ENCODE results near the gene STIL.
A peak's percentile ranks its signal among the peaks of the same experiment; 100 is the strongest.

Gene STIL

DNA sequence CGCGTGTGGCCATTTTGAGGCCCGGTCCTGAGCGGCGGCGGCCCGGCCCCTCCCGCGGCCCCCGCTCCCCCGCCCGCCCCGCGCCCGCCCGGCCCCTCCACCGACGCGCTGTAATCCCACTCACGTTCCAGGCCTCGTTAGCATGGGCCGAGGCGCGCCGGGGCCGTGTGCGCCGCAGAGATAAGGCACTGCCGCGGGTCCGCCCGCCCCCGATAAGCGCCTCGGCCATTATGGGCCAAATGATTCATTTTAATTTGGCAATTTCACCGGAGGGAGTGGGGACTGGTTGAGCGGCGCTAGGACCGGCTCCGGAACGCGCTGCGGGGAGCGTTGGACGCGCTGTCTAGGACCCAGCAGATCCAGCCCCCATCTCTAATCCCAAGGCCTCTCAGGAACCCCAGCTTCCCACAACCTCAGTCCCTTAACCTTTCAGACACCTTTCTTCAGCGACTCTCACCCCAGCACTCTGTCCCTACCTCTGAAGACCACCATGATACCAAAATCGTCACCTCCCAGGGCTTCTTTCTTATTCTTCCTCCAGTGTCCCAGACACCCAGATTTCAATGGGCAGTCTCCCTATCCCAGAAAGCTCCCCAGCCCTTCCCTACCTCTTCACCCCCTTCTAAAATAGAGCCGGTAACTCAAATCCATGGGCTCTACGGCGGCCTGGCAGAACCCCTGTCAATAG is 81.6 kb downstream of the STIL start, which contains the start of gene TAL1:
TSS of gene TAL1 (minus strand) at position 39 of the 688 bp plus-strand sequence. CDS start 6,337 bp downstream, outside the sequence.
- H3K9ac ChIP-seq (ENCODE audit: low read depth, low read length): no peak within 1 kb of the TSS
- H3K4me2 ChIP-seq (ENCODE audit: low read length): peak within 1 kb of the TSS; percentile 60
- no peaks in the 10 kb centered on the region for H3K9me3 ChIP-seq (replicated peaks; ENCODE audit: low read length)
- peaks cover 6% of the 10 kb centered on the region for H3K4me1 ChIP-seq (ENCODE audit: control insufficient read depth, insufficient read depth, low read length)
- peaks cover 80% of the 10 kb centered on the region for H3K27me3 ChIP-seq (ENCODE audit: control insufficient read depth, insufficient read depth, low read length)
- peak within 1 kb of the TSS; percentile 14 for H3K4me3 ChIP-seq (ENCODE audit: low read length)
- H3K36me3 ChIP-seq (ENCODE audit: insufficient read depth, low read length): no peaks in the 10 kb centered on the region

DNA sequence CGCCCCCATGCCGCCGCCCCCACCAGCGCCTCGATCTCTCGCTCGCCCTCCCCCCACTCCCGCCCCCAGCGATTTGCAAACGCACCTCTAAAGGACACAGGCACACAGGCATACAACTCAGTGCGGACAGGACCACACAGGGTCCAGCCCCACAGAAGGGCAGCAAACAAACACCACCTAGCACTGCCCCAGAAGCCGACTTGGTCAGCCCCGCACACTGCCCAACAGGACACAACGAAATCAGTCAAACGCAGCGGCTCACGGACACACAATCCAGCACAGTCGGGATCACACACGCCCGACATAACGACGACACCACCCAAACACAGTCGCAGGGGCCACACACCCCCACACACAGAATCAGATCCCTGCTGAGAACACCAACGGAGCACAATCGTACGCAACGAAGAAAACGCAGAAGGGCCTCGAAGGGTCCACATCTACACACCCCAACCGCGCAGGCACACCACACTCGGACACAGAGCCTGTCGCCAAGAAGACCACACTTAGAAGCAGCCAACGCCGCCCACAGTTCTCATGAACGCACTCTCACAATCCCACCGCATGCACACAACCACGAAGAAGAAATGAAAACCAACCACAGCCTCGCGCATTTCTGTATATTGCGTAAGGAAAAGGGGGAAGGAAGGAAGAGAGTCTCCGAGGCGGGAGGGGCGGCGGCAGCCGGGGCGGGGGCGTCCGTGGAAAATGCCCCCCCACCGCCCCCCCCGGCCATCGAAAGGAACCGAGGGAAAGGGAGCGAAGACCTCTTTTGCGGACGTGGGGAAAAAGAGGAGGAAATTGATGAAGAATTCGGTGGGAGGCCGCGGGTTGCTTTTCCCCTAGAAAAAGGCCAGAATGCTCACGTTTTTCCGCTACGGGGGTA is 82.4 kb downstream of the STIL start:
- Histone ChIP-seq H3K9me3 (replicated peaks; ENCODE audit: low read length) (no peaks in the 10 kb centered on the region), H3K4me3 (ENCODE audit: low read length) (peak overlapping the region; percentile 14), H3K36me3 (ENCODE audit: insufficient read depth, low read length) (no peaks in the 10 kb centered on the region), H3K9ac (ENCODE audit: low read depth, low read length) (no peak overlapping the region), H3K4me2 (ENCODE audit: low read length) (peak overlapping the region; percentile 60), H3K27me3 (ENCODE audit: control insufficient read depth, insufficient read depth, low read length) (peaks cover 88% of the 10 kb centered on the region), H3K4me1 (ENCODE audit: control insufficient read depth, insufficient read depth, low read length) (peaks cover 6% of the 10 kb centered on the region)

DNA sequence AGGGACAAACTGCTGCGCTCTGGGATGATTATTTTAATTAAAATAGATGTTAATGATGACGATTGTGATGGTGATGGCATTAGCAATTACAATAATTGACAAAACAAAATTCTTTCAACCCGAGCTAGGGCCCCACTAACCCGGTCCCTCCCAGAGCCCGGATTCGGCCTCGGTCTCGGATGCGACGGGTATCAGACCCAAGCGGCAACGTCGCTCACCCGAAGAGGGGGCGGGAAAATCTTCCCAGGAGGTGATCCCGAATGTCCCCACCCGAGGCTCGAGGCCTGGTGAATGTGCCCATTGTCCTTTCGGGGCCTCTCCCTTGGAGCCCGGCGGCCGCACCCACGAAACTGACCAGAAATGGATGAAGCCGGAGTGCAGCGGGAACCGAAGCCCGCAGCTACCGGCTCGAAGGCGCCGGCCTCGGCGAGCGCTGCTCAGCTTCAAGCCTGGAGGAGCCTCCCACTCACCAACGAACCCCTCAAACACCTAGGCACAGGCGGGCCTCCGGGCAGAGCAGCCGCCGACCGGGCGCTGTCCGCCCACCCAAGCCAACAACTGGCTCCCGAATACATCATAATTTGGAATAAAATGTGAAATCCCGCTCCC is 83.2 kb downstream of the STIL start:
- Histone ChIP-seq H3K4me2 (ENCODE audit: low read length) (no peak overlapping the region), H3K36me3 (ENCODE audit: insufficient read depth, low read length) (no peaks in the 10 kb centered on the region), H3K9ac (ENCODE audit: low read depth, low read length) (no peak overlapping the region), H3K27me3 (ENCODE audit: control insufficient read depth, insufficient read depth, low read length) (peaks cover 92% of the 10 kb centered on the region), H3K4me1 (ENCODE audit: control insufficient read depth, insufficient read depth, low read length) (peaks cover 6% of the 10 kb centered on the region), H3K9me3 (replicated peaks; ENCODE audit: low read length) (no peaks in the 10 kb centered on the region), H3K4me3 (ENCODE audit: low read length) (no peak overlapping the region)

DNA sequence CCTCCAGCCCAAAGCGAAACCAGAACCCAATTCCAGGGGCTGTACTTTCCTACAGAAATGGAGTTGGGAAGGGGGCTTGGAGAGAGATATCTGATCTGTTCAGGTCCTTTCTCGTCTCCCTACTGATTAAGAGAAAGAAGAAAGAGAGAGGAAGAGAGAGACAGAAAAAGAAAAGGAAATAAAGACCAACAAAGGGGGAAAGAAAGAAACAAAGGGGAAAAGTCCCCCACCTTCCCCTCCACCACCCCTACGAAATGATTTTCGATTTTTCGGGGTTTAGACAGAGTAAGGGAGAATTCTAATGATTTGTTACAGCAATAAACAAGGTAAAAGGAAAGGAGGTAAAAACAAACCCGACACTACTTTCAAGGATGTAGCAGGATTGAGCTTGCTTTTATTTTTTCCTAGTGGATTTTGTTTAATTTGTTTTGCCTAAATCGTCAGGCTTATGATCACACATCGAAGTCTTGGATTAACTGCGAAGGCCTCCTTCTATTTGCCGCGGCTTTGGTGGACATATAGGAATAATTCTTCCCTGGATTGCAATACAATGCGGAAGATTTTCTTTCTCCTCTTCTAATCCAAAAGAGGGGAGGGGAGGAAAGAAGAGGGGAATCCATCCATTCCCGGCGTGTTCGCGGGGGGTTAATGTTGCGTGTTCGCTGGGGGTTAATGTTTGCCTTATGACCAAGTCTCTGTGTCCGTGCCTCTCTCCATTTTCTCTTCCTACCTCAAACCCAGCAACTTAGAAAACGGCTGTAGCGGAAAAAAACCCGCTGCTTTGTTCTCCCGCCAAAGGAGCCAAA is 83.9 kb downstream of the STIL start:
- no peaks in the 10 kb centered on the region for H3K9me3 ChIP-seq (replicated peaks; ENCODE audit: low read length)
- H3K27me3 ChIP-seq (ENCODE audit: control insufficient read depth, insufficient read depth, low read length): peaks cover 92% of the 10 kb centered on the region
- no peaks in the 10 kb centered on the region for H3K36me3 ChIP-seq (ENCODE audit: insufficient read depth, low read length)

DNA sequence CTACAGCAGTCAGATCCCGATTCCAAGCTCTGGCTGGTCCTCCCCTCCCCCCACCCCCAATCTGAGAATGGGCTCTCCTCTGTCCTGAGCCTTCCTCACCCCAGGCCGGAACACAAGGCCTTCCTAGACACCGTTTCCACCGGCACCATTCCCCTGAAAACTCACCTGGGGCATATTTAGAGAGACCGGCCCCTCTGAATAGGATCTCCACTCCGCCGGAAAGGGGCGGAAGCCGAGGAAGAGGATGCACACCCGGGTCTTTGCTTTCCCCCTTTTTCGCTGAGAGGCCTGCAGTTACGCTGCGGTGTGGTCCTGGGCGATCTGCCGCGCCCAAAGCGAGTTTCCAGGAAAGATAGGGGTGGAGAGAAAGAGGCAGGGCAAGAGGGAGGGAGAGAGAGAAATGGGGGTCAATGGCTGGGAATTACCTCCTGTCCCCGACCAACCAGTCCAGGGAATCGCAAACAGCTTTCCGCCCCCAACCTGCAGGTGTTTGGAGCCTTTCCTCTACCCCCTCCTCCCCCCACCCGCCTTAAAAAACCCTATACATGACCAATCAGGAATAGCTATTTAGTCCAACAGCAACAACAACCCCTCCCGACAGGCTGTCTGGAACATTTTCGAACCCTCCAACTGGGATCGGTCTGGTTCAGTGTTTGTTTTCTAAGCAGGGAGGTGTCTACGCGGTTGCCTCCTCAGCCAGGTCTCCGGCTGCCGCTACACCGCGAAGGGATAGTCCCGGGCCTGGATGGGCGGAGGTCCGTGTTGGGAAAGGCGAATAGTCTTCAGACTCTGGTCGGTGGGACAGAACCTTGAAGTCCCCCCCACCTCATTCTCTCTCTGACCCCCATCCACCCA is 84.7 kb downstream of the STIL start:
- Histone ChIP-seq H3K4me1 (ENCODE audit: control insufficient read depth, insufficient read depth, low read length) (peaks cover 6% of the 10 kb centered on the region), H3K9ac (ENCODE audit: low read depth, low read length) (no peak overlapping the region), H3K4me3 (ENCODE audit: low read length) (no peak overlapping the region), H3K4me2 (ENCODE audit: low read length) (no peak overlapping the region), H3K9me3 (replicated peaks; ENCODE audit: low read length) (no peaks in the 10 kb centered on the region), H3K36me3 (ENCODE audit: insufficient read depth, low read length) (no peaks in the 10 kb centered on the region), H3K27me3 (ENCODE audit: control insufficient read depth, insufficient read depth, low read length) (peaks cover 95% of the 10 kb centered on the region)

More for the DNA sequence above, 83.9 kb downstream of the STIL start:
- no peak overlapping the region for H3K9ac ChIP-seq (ENCODE audit: low read depth, low read length)
- peaks cover 6% of the 10 kb centered on the region for H3K4me1 ChIP-seq (ENCODE audit: control insufficient read depth, insufficient read depth, low read length)
- H3K4me2 ChIP-seq (ENCODE audit: low read length): no peak overlapping the region
- H3K4me3 ChIP-seq (ENCODE audit: low read length): no peak overlapping the region

DNA sequence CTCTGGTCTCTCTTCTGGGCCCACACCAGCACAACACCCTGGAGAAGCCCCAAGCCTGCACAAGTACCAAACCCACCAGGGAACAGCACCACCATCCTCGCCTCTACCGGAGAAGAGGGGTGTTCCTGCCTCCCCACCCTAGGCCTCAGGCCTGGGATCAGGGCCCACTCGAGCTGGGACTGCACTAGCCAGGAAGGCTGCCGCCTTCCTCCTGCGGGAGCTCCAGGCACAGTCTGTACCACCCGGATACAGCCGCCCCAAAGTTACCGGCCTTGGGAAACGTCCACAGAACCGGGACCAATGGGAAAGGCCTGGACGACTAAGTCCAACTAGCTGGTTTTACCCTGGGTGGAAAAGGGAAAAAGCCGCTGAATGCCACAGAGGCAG is 85.3 kb downstream of the STIL start:
- Histone ChIP-seq H3K4me3 (ENCODE audit: low read length) (no peak overlapping the region), H3K4me2 (ENCODE audit: low read length) (no peak overlapping the region), H3K9ac (ENCODE audit: low read depth, low read length) (no peak overlapping the region), H3K9me3 (replicated peaks; ENCODE audit: low read length) (no peaks in the 10 kb centered on the region), H3K36me3 (ENCODE audit: insufficient read depth, low read length) (no peaks in the 10 kb centered on the region), H3K27me3 (ENCODE audit: control insufficient read depth, insufficient read depth, low read length) (peaks cover 95% of the 10 kb centered on the region), H3K4me1 (ENCODE audit: control insufficient read depth, insufficient read depth, low read length) (peaks cover 6% of the 10 kb centered on the region)

DNA sequence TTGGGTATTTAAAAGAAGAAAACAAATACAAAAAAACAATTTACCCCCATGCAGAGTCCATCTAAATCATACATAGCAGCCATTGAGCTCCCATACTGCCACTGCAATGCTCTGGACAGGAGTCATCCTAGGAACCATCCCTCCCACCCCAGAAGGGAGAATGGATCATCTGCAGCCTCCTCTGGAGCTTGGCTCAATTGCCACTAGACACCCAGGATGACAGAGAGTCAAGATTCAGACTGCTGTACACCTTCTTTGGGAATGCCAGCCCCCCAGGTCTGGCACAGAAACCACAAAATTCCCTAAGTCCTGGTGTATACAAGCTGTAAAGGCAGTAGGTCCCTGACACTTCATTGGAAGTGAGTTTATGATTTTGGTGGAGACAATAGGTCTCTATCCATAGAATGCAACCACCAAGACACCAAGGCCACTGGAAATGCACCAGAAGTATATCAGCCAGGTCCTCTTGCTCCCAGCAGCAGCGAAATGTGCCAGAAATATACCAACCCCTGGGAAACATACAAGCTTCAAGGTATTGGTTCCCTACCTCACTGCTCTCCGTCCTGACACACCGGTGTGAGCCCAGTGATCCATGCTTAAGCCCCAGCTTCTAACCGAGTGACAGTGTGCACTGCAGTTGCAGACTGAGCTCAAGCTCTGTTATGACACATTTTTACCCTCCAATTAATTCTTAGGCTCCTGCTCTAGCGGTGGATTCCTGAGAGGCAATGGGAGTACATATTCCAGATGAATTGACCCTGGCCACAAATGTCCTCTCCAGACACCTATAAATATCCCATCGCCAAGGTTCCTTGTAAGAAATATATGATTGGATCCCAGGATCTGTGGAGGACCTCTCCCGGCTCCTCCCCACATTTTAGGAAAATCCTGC is 86.4 kb downstream of the STIL start:
- peaks cover 95% of the 10 kb centered on the region for H3K27me3 ChIP-seq (ENCODE audit: control insufficient read depth, insufficient read depth, low read length)
- H3K9me3 ChIP-seq (replicated peaks; ENCODE audit: low read length): no peaks in the 10 kb centered on the region
- no peaks in the 10 kb centered on the region for H3K36me3 ChIP-seq (ENCODE audit: insufficient read depth, low read length)
- no peak overlapping the region for H3K4me2 ChIP-seq (ENCODE audit: low read length)
- peaks cover 6% of the 10 kb centered on the region for H3K4me1 ChIP-seq (ENCODE audit: control insufficient read depth, insufficient read depth, low read length)
- H3K9ac ChIP-seq (ENCODE audit: low read depth, low read length): no peak overlapping the region
- no peak overlapping the region for H3K4me3 ChIP-seq (ENCODE audit: low read length)

DNA sequence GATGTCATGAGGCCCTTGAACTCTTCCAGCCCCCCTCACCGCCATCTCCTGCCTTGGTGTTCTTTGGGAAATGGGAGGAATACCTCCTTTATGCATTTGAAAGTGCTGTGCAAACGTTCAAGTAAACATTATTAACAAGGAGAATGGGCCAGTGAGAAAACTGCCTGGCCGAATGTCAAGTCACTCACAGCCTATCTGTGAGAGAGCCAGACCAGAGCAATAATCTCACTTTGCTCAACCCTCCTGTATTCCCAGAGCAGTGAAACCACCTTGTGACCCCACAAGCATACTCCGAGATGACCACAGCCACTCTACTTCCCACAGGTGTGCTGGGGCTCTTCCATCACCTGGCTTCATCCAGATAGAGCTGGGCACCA is 87.1 kb downstream of the STIL start:
- H3K9ac ChIP-seq (ENCODE audit: low read depth, low read length): no peak overlapping the region
- no peaks in the 10 kb centered on the region for H3K36me3 ChIP-seq (ENCODE audit: insufficient read depth, low read length)
- no peak overlapping the region for H3K4me3 ChIP-seq (ENCODE audit: low read length)
- H3K4me2 ChIP-seq (ENCODE audit: low read length): no peak overlapping the region
- no peaks in the 10 kb centered on the region for H3K9me3 ChIP-seq (replicated peaks; ENCODE audit: low read length)
- H3K4me1 ChIP-seq (ENCODE audit: control insufficient read depth, insufficient read depth, low read length): peaks cover 5% of the 10 kb centered on the region
- H3K27me3 ChIP-seq (ENCODE audit: control insufficient read depth, insufficient read depth, low read length): peaks cover 97% of the 10 kb centered on the region

DNA sequence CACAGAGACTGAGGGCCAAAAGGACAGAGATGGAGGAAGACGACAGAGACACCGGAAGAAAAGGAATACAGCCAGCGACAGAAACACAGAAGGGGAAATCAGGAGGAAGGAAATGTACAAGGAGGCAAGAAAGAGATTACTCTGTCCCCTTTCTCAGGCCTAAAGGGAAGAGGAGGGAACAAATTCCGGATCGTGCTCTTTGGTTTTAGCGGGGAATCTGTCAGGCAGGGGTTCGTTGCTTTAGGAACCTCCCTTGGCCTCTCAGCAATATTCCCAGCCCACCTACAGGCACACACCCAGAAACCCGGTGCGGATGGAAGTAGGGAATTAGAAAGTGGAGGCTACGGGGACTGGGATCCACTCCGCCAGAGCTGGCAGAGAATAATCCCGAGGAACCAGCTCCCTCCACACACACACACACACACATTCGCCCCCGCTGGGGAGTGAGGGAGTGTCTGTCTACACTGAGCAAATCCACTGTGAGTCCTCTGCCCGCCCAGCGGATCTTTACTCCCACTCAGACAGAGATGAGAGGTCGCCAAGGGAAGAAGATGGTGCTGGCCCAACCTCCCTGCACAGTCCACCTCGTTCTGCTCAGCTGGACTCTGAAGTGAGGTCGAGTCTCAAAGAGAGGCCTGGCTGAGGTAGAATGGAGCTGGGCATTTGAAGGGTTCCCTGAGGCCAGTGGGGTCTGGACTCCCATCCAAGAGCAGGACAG is 87.7 kb downstream of the STIL start:
- Histone ChIP-seq H3K4me2 (ENCODE audit: low read length) (peak overlapping the region; percentile 21), H3K27me3 (ENCODE audit: control insufficient read depth, insufficient read depth, low read length) (peaks cover 97% of the 10 kb centered on the region), H3K4me1 (ENCODE audit: control insufficient read depth, insufficient read depth, low read length) (no peaks in the 10 kb centered on the region), H3K9me3 (replicated peaks; ENCODE audit: low read length) (no peaks in the 10 kb centered on the region), H3K36me3 (ENCODE audit: insufficient read depth, low read length) (no peaks in the 10 kb centered on the region), H3K9ac (ENCODE audit: low read depth, low read length) (no peak overlapping the region), H3K4me3 (ENCODE audit: low read length) (no peak overlapping the region)

Measured in skeletal muscle satellite cell (primary cell).